ENCODE measurements around the gene ADAMTS2. TPM values are rescaled to one million over a fixed set of nuclear protein-coding genes. Genes with fewer than 3 reads are reported as not detected.

The ADAMTS2 gene
- total and polyA plus RNA-seq, 2 experiments from 2014 or later = 1.6 to 8.1 TPM

DNA sequence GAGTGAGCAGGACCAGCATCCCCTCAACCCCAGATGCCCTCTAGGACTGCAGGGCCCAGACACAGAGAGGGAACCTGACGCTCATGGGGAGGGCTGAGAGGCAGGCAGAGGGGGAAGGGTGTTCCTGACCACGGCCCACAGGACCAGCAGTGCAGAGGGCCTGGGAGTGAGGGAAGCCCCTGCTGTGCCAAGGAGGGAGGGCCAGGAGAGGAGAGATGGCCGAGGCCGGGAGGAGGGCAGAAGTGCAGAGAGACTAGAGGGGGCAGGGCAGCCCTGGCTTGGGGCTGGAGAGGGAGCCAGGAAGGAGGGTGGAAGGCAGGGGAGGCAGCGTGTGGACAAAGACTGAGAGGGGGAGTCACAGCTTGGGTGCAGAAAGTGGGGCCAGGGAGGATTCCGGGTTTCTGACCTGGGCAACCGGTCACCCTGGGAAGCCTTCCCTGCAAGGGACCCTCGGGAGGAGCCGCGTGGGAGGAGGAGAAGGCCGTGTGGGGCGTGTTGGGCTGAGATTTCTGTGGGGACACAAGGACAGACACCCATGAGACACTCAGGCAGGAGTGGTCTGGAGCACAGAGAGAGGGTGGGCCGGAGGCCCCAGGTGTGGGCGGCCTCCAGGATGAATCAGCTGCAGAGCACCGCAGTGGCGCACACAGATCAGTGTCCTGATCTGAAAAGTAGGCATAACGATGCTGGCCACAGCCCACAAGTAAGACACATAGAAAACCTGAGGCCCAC, 117.5 kb downstream of the ADAMTS2 start (continued):
- TF ChIP-seq REST (IDR thresholded peaks at IDR 0.05; ENCODE audit: unreplicated experiment) = no peak
- no peak for TF ChIP-seq CREB1 (CRISPR knock-in tag; IDR thresholded peaks at IDR 0.05; ENCODE audit: low read depth)
- TF ChIP-seq, protein P1, sequence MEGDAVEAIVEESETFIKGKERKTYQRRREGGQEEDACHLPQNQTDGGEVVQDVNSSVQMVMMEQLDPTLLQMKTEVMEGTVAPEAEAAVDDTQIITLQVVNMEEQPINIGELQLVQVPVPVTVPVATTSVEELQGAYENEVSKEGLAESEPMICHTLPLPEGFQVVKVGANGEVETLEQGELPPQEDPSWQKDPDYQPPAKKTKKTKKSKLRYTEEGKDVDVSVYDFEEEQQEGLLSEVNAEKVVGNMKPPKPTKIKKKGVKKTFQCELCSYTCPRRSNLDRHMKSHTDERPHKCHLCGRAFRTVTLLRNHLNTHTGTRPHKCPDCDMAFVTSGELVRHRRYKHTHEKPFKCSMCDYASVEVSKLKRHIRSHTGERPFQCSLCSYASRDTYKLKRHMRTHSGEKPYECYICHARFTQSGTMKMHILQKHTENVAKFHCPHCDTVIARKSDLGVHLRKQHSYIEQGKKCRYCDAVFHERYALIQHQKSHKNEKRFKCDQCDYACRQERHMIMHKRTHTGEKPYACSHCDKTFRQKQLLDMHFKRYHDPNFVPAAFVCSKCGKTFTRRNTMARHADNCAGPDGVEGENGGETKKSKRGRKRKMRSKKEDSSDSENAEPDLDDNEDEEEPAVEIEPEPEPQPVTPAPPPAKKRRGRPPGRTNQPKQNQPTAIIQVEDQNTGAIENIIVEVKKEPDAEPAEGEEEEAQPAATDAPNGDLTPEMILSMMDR (conservative IDR thresholded peaks at IDR 0.05; ENCODE audit: low read depth in 2 of 2) = no peak

DNA sequence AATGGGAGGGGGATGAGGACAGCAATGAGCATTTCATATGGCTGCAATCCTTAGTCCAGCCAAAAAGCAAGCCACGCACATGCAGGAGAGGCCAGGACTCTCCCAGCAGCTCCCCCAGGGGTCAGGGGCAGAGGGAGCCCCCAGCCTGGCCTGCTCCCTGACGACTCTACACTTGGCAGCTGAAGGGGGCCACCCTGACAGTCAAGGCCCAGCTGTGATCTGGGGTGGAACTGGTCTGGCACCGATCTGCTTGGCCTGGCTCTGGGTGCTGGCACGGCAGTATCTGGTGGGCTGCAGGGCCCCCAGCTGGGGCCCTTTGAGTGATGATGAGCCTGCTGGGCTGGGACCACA, 118.1 kb downstream of the ADAMTS2 start:
- Histone ChIP-seq H3K27me3 (ENCODE audit: insufficient read depth) (no peaks in the 10 kb centered on the region), H2AFZ (no peak overlapping the region), H3K9me2 (ENCODE audit: insufficient read depth) (no peaks in the 10 kb centered on the region), H3F3A (replicated peaks; ENCODE audit: low read depth) (0 out of 2 replicates have a peak, but pooled peaks cover 4% of the 10 kb centered on the region), H3K27ac (ENCODE audit: low read depth) (no peak overlapping the region), H3K4me3 (no peak overlapping the region), H3K4me2 (no peak overlapping the region), H3K4me1 (ENCODE audit: insufficient read depth) (peaks cover 5% of the 10 kb centered on the region), H3K36me3 (ENCODE audit: insufficient read depth) (no peaks in the 10 kb centered on the region), H3K79me2 (replicated peaks; ENCODE audit: insufficient read depth) (no peaks in the 10 kb centered on the region), H4K20me1 (replicated peaks; ENCODE audit: insufficient read depth) (no peaks in the 10 kb centered on the region)
- Mint-ChIP-seq H3K4me3 (no peak overlapping the region), H3K4me1 (peaks cover 24% of the 10 kb centered on the region), H3K27ac (no peak overlapping the region), H3K36me3 (ENCODE audit: low read depth) (peaks cover 26% of the 10 kb centered on the region), H3K27me3 (ENCODE audit: insufficient read depth, low read depth, poor library complexity) (peaks cover 13% of the 10 kb centered on the region), H3K9me3 (peaks cover 35% of the 10 kb centered on the region)
- ATAC-seq (no peak), DNase-seq (ENCODE audit: low spot score) (no peak)
- TF ChIP-seq JUNB (IDR thresholded peaks at IDR 0.05; ENCODE audit: unreplicated experiment) (no peak), ZNF462 (CRISPR knock-in tag; IDR thresholded peaks at IDR 0.05) (no peak), EZH2phosphoT487 (IDR thresholded peaks at IDR 0.05; ENCODE audit: unreplicated experiment) (no peak), STAT1 (IDR thresholded peaks at IDR 0.05; ENCODE audit: unreplicated experiment) (no peak), POLR2AphosphoS5 (IDR thresholded peaks at IDR 0.05; ENCODE audit: low read depth) (no peak), ZNF331 (CRISPR knock-in tag; IDR thresholded peaks at IDR 0.05; ENCODE audit: low read depth) (no peak), EZH2 (IDR thresholded peaks at IDR 0.05; ENCODE audit: low read depth, unreplicated experiment) (no peak), CREB1 (CRISPR knock-in tag; IDR thresholded peaks at IDR 0.05; ENCODE audit: low read depth) (no peak)

Data from GM23338 (cell line).